Activated T-cell treated with anti-CD3 and anti-CD28 coated beads for 1 hour (primary cell): ENCODE results near the gene TMED6.
"Not testable (repeated sequence)": the region's sequence is repeated elsewhere in the genome, so short reads cannot be mapped to it uniquely, and the experiment has no call there.

Experiments
- DNase-seq: peaks from one replicate; pipeline ENCODE4 v3.0.0-alpha.2; 2020; ENCODE audit warnings: low read depth

TMED6 gene

GRCh38 chr16:69301861-69302260 is 49.7 kb downstream of the TMED6 start:
- DNase-seq, result no peak

DNA sequence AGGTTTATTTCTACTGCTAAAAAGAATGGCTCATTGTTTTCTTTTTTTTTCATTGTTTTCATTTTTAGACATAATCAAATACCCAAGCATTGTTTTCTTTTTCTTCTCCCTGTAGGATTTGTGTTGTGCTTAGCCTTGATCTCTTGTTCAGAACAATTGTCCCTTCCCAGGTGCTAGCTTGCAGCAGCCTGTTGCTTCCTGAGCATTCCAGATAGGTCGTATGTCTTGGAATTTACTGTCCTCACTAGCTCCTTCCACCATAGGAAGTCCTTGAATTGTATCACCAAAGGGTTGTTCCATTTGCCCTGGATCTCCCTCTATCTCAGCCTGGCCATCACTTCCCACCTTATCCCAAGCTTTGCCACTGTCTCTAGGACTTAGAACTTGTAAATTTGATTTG is 50.4 kb downstream of the TMED6 start:
- DNase-seq, result no peak

GRCh38 chr16:69298261-69298660 is 53.3 kb downstream of the TMED6 start:
- DNase-seq, result no peak

GRCh38 chr16:69296771-69297170 is 54.8 kb downstream of the TMED6 start:
- not testable (repeated sequence) for DNase-seq

DNA sequence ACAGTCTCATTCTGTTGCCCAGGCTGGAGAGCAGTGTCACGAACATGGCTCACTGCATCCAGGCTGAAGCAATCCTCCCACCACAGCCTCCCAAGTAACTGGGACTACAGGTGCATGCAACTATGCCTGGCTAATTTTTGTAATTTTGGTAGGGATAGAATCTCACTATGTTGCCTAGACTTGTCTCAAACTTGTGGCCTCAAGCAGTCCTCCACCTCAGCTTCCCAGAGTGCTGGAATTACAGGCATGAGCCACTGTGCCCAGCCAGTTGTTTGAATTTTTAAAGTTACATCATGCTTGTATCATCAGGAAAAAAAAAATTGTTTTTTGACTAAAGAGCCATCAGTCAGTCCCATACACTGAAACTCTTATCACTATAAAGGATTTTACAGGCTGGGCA is 57.5 kb downstream of the TMED6 start:
- DNase-seq, result no peak

GRCh38 chr16:69293401-69293800 is 58.2 kb downstream of the TMED6 start:
- DNase-seq, result no peak
